Loucy (cell line): ENCODE results near the gene MROH8.
"Not testable (repeated sequence)": the region's sequence is repeated elsewhere in the genome, so short reads cannot be mapped to it uniquely, and the experiment has no call there.

Source experiments
- H2AFZ ChIP-seq: fragments of 200-600 bp; sonication (generic); 2 replicates; pipeline ENCODE4 v1.6.0; 2016; ENCODE audit warnings: antibody characterized with exemption, mild to moderate bottlenecking, low read length, moderate library complexity
- H3F3A ChIP-seq: fragments of 200-600 bp; 2 replicates; pipeline ENCODE4 v1.6.0; 2016; ENCODE audit warnings: antibody characterized with exemption, low read depth, mild to moderate bottlenecking
- H3K27me3 ChIP-seq: fragments of 200-600 bp; sonication (generic); 2 replicates; pipeline ENCODE4 v1.6.1; 2014; ENCODE audit warnings: low read length, mild to moderate bottlenecking; ENCODE audit not compliant: insufficient read depth, poor library complexity, severe bottlenecking
- H3K36me3 ChIP-seq: fragments of 200-600 bp; sonication (generic); 2 replicates; pipeline ENCODE4 v1.6.1; 2016; ENCODE audit warnings: low read length; ENCODE audit not compliant: insufficient read depth
- H3K4me1 ChIP-seq: fragments of 200-600 bp; sonication (generic); 2 replicates; pipeline ENCODE4 v1.5.1; 2014; ENCODE audit warnings: low read length, mild to moderate bottlenecking; ENCODE audit not compliant: insufficient read depth, poor library complexity, severe bottlenecking
- H3K4me2 ChIP-seq: fragments of 200-600 bp; sonication (generic); 2 replicates; pipeline ENCODE4 v1.6.0; 2014; ENCODE audit warnings: antibody characterized with exemption, low read length, low read depth, mild to moderate bottlenecking; ENCODE audit not compliant: poor library complexity, severe bottlenecking
- H3K4me3 ChIP-seq: fragments of 200-600 bp; sonication (generic); 2 replicates; pipeline ENCODE4 v1.5.1; 2014; ENCODE audit warnings: low read length, mild to moderate bottlenecking, mixed read lengths; ENCODE audit not compliant: poor library complexity, severe bottlenecking
- H3K79me2 ChIP-seq: fragments of 200-600 bp; sonication (generic); 2 replicates; pipeline ENCODE4 v1.6.1; 2014; ENCODE audit warnings: low read length; ENCODE audit not compliant: insufficient read depth
- H3K9ac ChIP-seq: fragments of 200-600 bp; sonication (generic); 2 replicates; pipeline ENCODE4 v1.6.0; 2014; ENCODE audit warnings: mild to moderate bottlenecking, low read depth, low read length, moderate library complexity; ENCODE audit not compliant: poor library complexity, severe bottlenecking
- H3K9me2 ChIP-seq: fragments of 200-600 bp; sonication (generic); replicated peaks from 2 replicates; pipeline ENCODE4 v1.6.1; 2016; ENCODE audit warnings: low read depth, low read length, mixed read lengths
- H3K9me3 ChIP-seq: fragments of 200-600 bp; sonication (generic); 2 replicates; pipeline ENCODE4 v1.6.1; 2014; ENCODE audit warnings: mild to moderate bottlenecking, antibody characterized with exemption, low read length, low read depth; ENCODE audit not compliant: insufficient read depth
- H4K20me1 ChIP-seq: fragments of 200-600 bp; sonication (generic); 2 replicates; pipeline ENCODE4 v1.6.0; 2014; ENCODE audit warnings: antibody characterized with exemption, low read length, mild to moderate bottlenecking; ENCODE audit not compliant: insufficient read depth, poor library complexity, severe bottlenecking
- CTCF ChIP-seq: fragments of 200-600 bp; sonication (generic); conservative IDR thresholded peaks from 2 replicates; pipeline ENCODE4 v1.5.1; 2014; ENCODE audit warnings: mild to moderate bottlenecking, antibody characterized with exemption, low read length
- EZH2phosphoT487 ChIP-seq: fragments of 200-600 bp; IDR thresholded peaks from 2 replicates; pipeline ENCODE4 v1.6.1; 2018; ENCODE audit warnings: antibody characterized with exemption, mild to moderate bottlenecking, moderate library complexity, borderline replicate concordance

The MROH8 gene

GRCh38 chr20:37133952-37134351, 45.4 kb downstream of the MROH8 start:
- Histone ChIP-seq H3F3A (no peaks in the 10 kb centered on the region), H3K9ac (no peak overlapping the region), H3K4me3 (no peak overlapping the region), H3K36me3 (no peaks in the 10 kb centered on the region), H3K27me3 (no peaks in the 10 kb centered on the region), H3K9me3 (no peaks in the 10 kb centered on the region), H4K20me1 (no peaks in the 10 kb centered on the region), H3K9me2 (no peaks in the 10 kb centered on the region), H3K79me2 (no peaks in the 10 kb centered on the region), H2AFZ (no peak overlapping the region), H3K4me2 (no peak overlapping the region), H3K4me1 (no peaks in the 10 kb centered on the region)
- no peak for TF ChIP-seq EZH2phosphoT487
- TF ChIP-seq CTCF, result no peak

GRCh38 chr20:37131486-37131885, 47.9 kb downstream of the MROH8 start:
- no peak overlapping the region for H3K4me3 ChIP-seq
- no peaks in the 10 kb centered on the region for H3K27me3 ChIP-seq
- H3K36me3 ChIP-seq, result no peaks in the 10 kb centered on the region

GRCh38 chr20:37128803-37129202, 50.5 kb downstream of the MROH8 start:
- Histone ChIP-seq H3K4me2 (no peak overlapping the region), H3K4me3 (no peak overlapping the region), H3K9me2 (no peaks in the 10 kb centered on the region), H3K79me2 (no peaks in the 10 kb centered on the region), H3K4me1 (no peaks in the 10 kb centered on the region), H3K9me3 (no peaks in the 10 kb centered on the region), H2AFZ (no peak overlapping the region), H3F3A (no peaks in the 10 kb centered on the region), H3K36me3 (no peaks in the 10 kb centered on the region), H4K20me1 (no peaks in the 10 kb centered on the region), H3K27me3 (no peaks in the 10 kb centered on the region), H3K9ac (no peak overlapping the region)
- TF ChIP-seq EZH2phosphoT487 (no peak), CTCF (no peak)

More at GRCh38 chr20:37131486-37131885, 47.9 kb downstream of the MROH8 start:
- Histone ChIP-seq H2AFZ (no peak overlapping the region), H3K9me2 (no peaks in the 10 kb centered on the region), H3K9me3 (no peaks in the 10 kb centered on the region), H3F3A (no peaks in the 10 kb centered on the region), H3K4me1 (no peaks in the 10 kb centered on the region), H4K20me1 (no peaks in the 10 kb centered on the region), H3K4me2 (no peak overlapping the region), H3K9ac (no peak overlapping the region), H3K79me2 (no peaks in the 10 kb centered on the region)
- TF ChIP-seq EZH2phosphoT487 (no peak), CTCF (no peak)

- not testable (repeated sequence) for H3K9me3 ChIP-seq, H3K4me1 ChIP-seq, H3F3A ChIP-seq
Observed at GRCh38 chr20:37126290-37126689, 53.1 kb downstream of the MROH8 start.

More at GRCh38 chr20:37126290-37126689, 53.1 kb downstream of the MROH8 start:
- H4K20me1 ChIP-seq, H3K36me3 ChIP-seq, H3K9me2 ChIP-seq, H3K9ac ChIP-seq, H3K79me2 ChIP-seq, H3K4me2 ChIP-seq, H2AFZ ChIP-seq, H3K4me3 ChIP-seq, H3K27me3 ChIP-seq: not testable (repeated sequence)
